T-helper 17 cell (primary cell): Measurements from ENCODE around the gene RINL. TPM values are rescaled to one million over a fixed set of nuclear protein-coding genes. Genes with fewer than 3 reads are reported as not detected.

Source experiments
- ATAC-seq: fragments of 150-1000 bp; cut with Tn5 transposase; 2 replicates; pipeline ENCODE4 v1.10.0; 2021; ENCODE audit warnings: mild to moderate bottlenecking, moderate library complexity
- DNase-seq, 3 donors: peaks; one replicate each; pipeline versions ENCODE4 v3.0.0 to v3.0.0-alpha.2; 2020 to 2021
- H3K9me3 ChIP-seq: one replicate; pipeline ENCODE4 v1.7.0; 2013; ENCODE audit warnings: low read length, mild to moderate bottlenecking; ENCODE audit not compliant: control insufficient read depth, poor library complexity, severe bottlenecking
- H3K27ac Mint-ChIP-seq: one replicate; pipeline ENCODE4 v1.8.0; 2022; ENCODE audit warnings: mild to moderate bottlenecking, moderate library complexity, mixed read lengths
- H3K27me3 Mint-ChIP-seq: one replicate; pipeline ENCODE4 v1.8.0; 2022; ENCODE audit warnings: mixed read lengths
- H3K36me3 Mint-ChIP-seq: one replicate; pipeline ENCODE4 v1.8.0; 2022; ENCODE audit warnings: low read depth, mixed read lengths
- H3K4me1 Mint-ChIP-seq: one replicate; pipeline ENCODE4 v1.8.0; 2022; ENCODE audit warnings: mild to moderate bottlenecking, mixed read lengths
- H3K4me3 Mint-ChIP-seq: one replicate; pipeline ENCODE4 v1.8.0; 2022; ENCODE audit warnings: mild to moderate bottlenecking, moderate library complexity, mixed read lengths
- total RNA-seq, 4 donors: library from RNA in 2 of 4; stranded (reverse) in 2 of 4; gene quantifications; one replicate each; pipeline ENCODE4 v1.2.3 and lab custom pipeline; 2022 to 2026

Gene RINL
- total RNA-seq, 2 donors from 2014 or later = 46.0 to 50.6 TPM

DNA sequence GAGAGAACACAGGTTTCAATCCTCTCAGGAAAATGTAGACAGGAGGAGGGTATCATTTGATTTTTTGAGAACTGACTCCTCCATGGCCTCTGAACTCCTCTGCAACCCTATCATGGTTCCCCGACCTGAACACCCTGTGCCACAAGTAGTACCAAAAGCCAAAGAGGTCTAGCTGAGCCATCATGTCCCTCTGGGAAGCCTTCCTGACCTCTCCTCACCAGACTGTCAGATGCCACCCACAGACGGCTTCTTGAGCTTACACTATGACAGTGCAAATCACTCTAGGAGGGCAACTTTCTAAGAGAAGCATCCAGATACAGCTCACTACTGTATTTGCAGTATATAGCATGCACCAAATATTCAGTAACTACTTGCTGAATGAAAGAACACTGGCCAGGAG, 32.0 kb downstream of the RINL start:
- Mint-ChIP-seq H3K4me3 (peak overlapping the region; percentile 62), H3K27ac (peak overlapping the region; percentile 57), H3K36me3 (peaks cover 14% of the 10 kb centered on the region), H3K27me3 (no peaks in the 10 kb centered on the region), H3K4me1 (peaks cover 57% of the 10 kb centered on the region)
- no peaks in the 10 kb centered on the region for H3K9me3 ChIP-seq
- ATAC-seq (no peak), DNase-seq (no peak)

- peak overlapping the region; percentile 62 for H3K4me3 Mint-ChIP-seq
These were observed 32.6 kb downstream of the RINL start for GRCh38 chr19:38845374-38846024.

GRCh38 chr19:38844093-38844686, 33.9 kb downstream of the RINL start:
- Mint-ChIP-seq H3K4me3 (peak overlapping the region; percentile 76), H3K36me3 (peaks cover 15% of the 10 kb centered on the region), H3K27ac (peak overlapping the region; percentile 98), H3K4me1 (peaks cover 62% of the 10 kb centered on the region), H3K27me3 (no peaks in the 10 kb centered on the region)
- DNase-seq (no peak), ATAC-seq (no peak)
- no peaks in the 10 kb centered on the region for H3K9me3 ChIP-seq

More at GRCh38 chr19:38845374-38846024, 32.6 kb downstream of the RINL start:
- Mint-ChIP-seq H3K27me3 (no peaks in the 10 kb centered on the region), H3K4me1 (peaks cover 58% of the 10 kb centered on the region), H3K36me3 (peaks cover 14% of the 10 kb centered on the region), H3K27ac (peak overlapping the region; percentile 57)
- DNase-seq (no peak), ATAC-seq (no peak)
- no peaks in the 10 kb centered on the region for H3K9me3 ChIP-seq

DNA sequence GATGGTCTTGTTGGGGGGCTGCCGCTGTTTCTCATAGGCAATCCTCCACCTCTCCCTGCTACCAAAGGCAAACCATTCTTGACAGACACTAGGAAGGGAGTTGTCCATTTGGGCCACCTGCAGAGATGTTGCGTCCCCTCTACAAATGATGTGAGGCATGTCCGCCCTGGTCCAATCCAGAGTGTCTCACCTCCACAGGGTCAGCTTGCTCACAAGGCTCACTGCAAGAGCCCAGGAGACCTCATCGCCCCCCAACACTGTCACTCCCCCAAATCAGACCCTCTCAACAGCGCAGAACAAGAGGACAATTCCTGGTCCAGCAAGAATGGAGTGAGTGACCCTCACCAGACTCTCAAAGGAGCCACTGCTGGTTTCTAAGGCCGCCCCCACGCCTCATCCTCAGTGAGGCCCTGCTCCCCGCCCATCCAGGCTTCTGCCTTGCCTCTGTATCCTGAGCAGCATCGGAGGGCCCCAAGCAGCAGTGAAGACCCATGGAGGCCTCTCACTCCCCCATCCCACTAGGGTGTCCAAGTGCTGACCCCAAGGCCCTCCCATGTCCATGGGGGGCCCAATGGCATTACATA, 34.8 kb downstream of the RINL start:
- no peak for DNase-seq
- no peaks in the 10 kb centered on the region for H3K9me3 ChIP-seq
- peaks cover 15% of the 10 kb centered on the region for H3K36me3 Mint-ChIP-seq
- H3K4me3 Mint-ChIP-seq = peak overlapping the region; percentile 89
- H3K27me3 Mint-ChIP-seq = no peaks in the 10 kb centered on the region
- H3K4me1 Mint-ChIP-seq = peaks cover 58% of the 10 kb centered on the region
- no peak for ATAC-seq
- peak overlapping the region; percentile 98 for H3K27ac Mint-ChIP-seq

GRCh38 chr19:38842439-38843174, 35.5 kb downstream of the RINL start:
- Mint-ChIP-seq H3K4me3 (peak overlapping the region; percentile 89), H3K27me3 (no peaks in the 10 kb centered on the region), H3K4me1 (peaks cover 52% of the 10 kb centered on the region), H3K27ac (peak overlapping the region; percentile 98), H3K36me3 (peaks cover 15% of the 10 kb centered on the region)
- peak in 2 of 3 donors; percentile 50 for DNase-seq
- ATAC-seq = peak; percentile 82
- no peaks in the 10 kb centered on the region for H3K9me3 ChIP-seq

DNA sequence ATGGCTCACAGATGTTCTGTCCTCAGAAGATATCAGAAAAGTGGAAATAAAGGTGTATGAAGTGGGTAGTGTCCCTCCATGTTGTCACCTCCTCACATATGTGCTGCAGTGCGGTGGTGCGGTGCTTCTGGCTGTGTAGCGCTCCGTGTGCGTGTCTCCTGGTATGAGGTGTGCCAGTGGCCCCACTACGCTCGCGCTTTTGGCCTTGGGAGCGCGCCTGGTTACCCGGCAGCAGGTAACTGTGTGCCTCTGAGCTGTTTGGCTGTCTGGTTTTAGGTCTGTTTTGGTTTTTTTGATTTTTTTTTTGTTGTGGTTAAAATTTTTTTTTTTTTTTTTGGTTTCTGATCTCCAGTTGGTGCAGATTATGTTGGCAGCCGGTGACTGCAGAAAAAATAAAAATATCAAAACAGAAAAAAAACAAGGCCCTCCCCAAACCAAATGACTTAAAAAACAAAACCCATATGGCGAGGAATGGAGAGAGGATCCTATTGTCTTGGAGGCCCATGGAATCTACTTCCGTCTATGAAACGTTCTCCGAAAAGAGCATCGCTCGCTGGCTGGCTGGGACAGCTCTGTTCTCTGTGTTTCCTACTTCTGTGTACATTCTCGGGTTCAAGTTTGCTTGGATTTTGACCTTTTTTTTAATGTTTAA, 36.2 kb downstream of the RINL start:
- no peaks in the 10 kb centered on the region for H3K27me3 Mint-ChIP-seq
- H3K9me3 ChIP-seq = no peaks in the 10 kb centered on the region
- H3K4me3 Mint-ChIP-seq = peak overlapping the region; percentile 89
- H3K27ac Mint-ChIP-seq = peak overlapping the region; percentile 98
- peaks cover 14% of the 10 kb centered on the region for H3K36me3 Mint-ChIP-seq
- DNase-seq (peak; percentile 48 to 68 (median 48)), ATAC-seq (peak; percentile 71)
- peaks cover 48% of the 10 kb centered on the region for H3K4me1 Mint-ChIP-seq

DNA sequence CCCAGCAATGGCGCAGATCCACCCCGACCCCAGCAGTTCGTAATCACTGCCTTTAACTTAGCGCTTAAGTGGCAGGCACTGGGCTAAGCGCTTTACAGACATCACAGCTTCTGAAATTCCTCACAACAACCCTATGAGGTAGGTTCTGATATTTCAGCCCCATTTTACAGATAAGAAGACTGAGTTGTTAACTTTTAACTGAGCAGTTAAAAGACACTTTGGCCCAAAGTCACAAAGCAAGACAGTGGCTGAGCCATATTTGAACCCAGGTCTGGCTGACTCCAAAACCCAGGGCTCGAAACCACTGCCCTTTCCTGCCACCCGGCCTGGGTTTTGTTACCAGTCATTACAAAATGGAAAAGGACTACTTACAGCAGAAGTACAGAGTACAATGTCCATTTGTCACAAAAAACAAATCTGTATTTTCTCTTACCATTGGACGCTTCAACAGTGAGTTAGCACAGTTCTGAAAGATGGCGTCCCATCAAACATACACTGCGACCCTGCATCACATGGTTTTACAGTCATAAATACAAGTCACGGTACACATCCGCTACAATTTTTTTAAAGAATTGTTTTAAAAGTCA, 36.8 kb downstream of the RINL start:
- H3K36me3 Mint-ChIP-seq = peaks cover 12% of the 10 kb centered on the region
- H3K4me3 Mint-ChIP-seq = no peak overlapping the region
- no peak for DNase-seq
- H3K27ac Mint-ChIP-seq = peak overlapping the region; percentile 98
- H3K4me1 Mint-ChIP-seq = peaks cover 47% of the 10 kb centered on the region
- H3K9me3 ChIP-seq = no peaks in the 10 kb centered on the region
- no peak for ATAC-seq
- H3K27me3 Mint-ChIP-seq = no peaks in the 10 kb centered on the region

GRCh38 chr19:38840583-38840968, 37.5 kb downstream of the RINL start:
- Mint-ChIP-seq H3K27me3 (no peaks in the 10 kb centered on the region), H3K36me3 (peaks cover 12% of the 10 kb centered on the region), H3K27ac (peak overlapping the region; percentile 98), H3K4me3 (peak overlapping the region; percentile 33), H3K4me1 (peaks cover 45% of the 10 kb centered on the region)
- DNase-seq (no peak), ATAC-seq (no peak)
- H3K9me3 ChIP-seq = no peaks in the 10 kb centered on the region

GRCh38 chr19:38839816-38840582, 38.1 kb downstream of the RINL start:
- peaks cover 41% of the 10 kb centered on the region for H3K4me1 Mint-ChIP-seq

GRCh38 chr19:38838986-38839761, 38.9 kb downstream of the RINL start:
- no peaks in the 10 kb centered on the region for H3K27me3 Mint-ChIP-seq
- H3K4me1 Mint-ChIP-seq = peaks cover 37% of the 10 kb centered on the region
- H3K36me3 Mint-ChIP-seq = peaks cover 5% of the 10 kb centered on the region
- ATAC-seq = no peak
- H3K27ac Mint-ChIP-seq = peak overlapping the region; percentile 88
- peak overlapping the region; percentile 49 for H3K4me3 Mint-ChIP-seq
- H3K9me3 ChIP-seq = no peaks in the 10 kb centered on the region
- DNase-seq = no peak

More at GRCh38 chr19:38839816-38840582, 38.1 kb downstream of the RINL start:
- H3K36me3 Mint-ChIP-seq = peaks cover 10% of the 10 kb centered on the region
- H3K9me3 ChIP-seq = no peaks in the 10 kb centered on the region
- H3K4me3 Mint-ChIP-seq = peak overlapping the region; percentile 31
- ATAC-seq (no peak), DNase-seq (no peak)
- H3K27ac Mint-ChIP-seq = peak overlapping the region; percentile 98
- no peaks in the 10 kb centered on the region for H3K27me3 Mint-ChIP-seq

GRCh38 chr19:38838208-38838985, 39.7 kb downstream of the RINL start:
- H3K9me3 ChIP-seq = no peaks in the 10 kb centered on the region
- Mint-ChIP-seq H3K4me3 (peak overlapping the region; percentile 49), H3K27me3 (no peaks in the 10 kb centered on the region), H3K27ac (peak overlapping the region; percentile 87), H3K36me3 (peaks cover 5% of the 10 kb centered on the region), H3K4me1 (peaks cover 31% of the 10 kb centered on the region)
- ATAC-seq = no peak
- no peak for DNase-seq
